ENCODE results near the gene GP9. TPM values are rescaled to one million over a fixed set of nuclear protein-coding genes. Genes with fewer than 3 reads are reported as not detected.
"Not testable (repeated sequence)": the region's sequence is repeated elsewhere in the genome, so short reads cannot be mapped to it uniquely, and the experiment has no call there.

The GP9 gene
- total RNA-seq, 4 donors from 2014 or later, result not detected

GRCh38 chr3:129063091-129063640, 2.6 kb downstream of the GP9 start:
- TF ChIP-seq CTCF (IDR thresholded peaks at IDR 0.05), result no peak
- TF ChIP-seq POLR2AphosphoS5 (IDR thresholded peaks at IDR 0.05), result no peak
- no peak for TF ChIP-seq EP300 (IDR thresholded peaks at IDR 0.05)
- no peak for TF ChIP-seq POLR2A (IDR thresholded peaks at IDR 0.05)
- Histone ChIP-seq H3K9me3 (no peaks in the 10 kb centered on the region), H3K27me3 (no peaks in the 10 kb centered on the region), H3K4me3 (no peak overlapping the region), H3K36me3 (no peaks in the 10 kb centered on the region), H3K4me1 (peaks cover 5% of the 10 kb centered on the region), H3K27ac (no peak overlapping the region)
- peak in 1 of 2 donors; percentile 36 for DNase-seq (ENCODE audit: low spot score in 2 of 2)
- 90% methylated on average over 9 of the region's 10 CpGs for WGBS

- Histone ChIP-seq H3K27ac (no peak overlapping the region), H3K4me3 (no peak overlapping the region), H3K36me3 (no peaks in the 10 kb centered on the region), H3K27me3 (no peaks in the 10 kb centered on the region), H3K9me3 (no peaks in the 10 kb centered on the region), H3K4me1 (peaks cover 10% of the 10 kb centered on the region)
- WGBS, result 77% methylated on average over 9 of the region's 15 CpGs
- TF ChIP-seq CTCF (IDR thresholded peaks at IDR 0.05) (no peak), EP300 (IDR thresholded peaks at IDR 0.05) (no peak), POLR2AphosphoS5 (IDR thresholded peaks at IDR 0.05) (no peak), POLR2A (IDR thresholded peaks at IDR 0.05) (no peak)
- peak in 1 of 2 donors; percentile 53 for DNase-seq (ENCODE audit: low spot score in 2 of 2)
These were observed 3.4 kb downstream of the GP9 start for GRCh38 chr3:129063841-129064482.

GRCh38 chr3:129065016-129065719, 4.6 kb downstream of the GP9 start:
- TF ChIP-seq POLR2A (IDR thresholded peaks at IDR 0.05), result no peak
- no peak for TF ChIP-seq CTCF (IDR thresholded peaks at IDR 0.05)
- no peak for TF ChIP-seq EP300 (IDR thresholded peaks at IDR 0.05)
- TF ChIP-seq POLR2AphosphoS5 (IDR thresholded peaks at IDR 0.05), result no peak
- 93% methylated on average over 14 of the region's 14 CpGs for WGBS
- no peaks in the 10 kb centered on the region for H3K36me3 ChIP-seq
- no peak overlapping the region for H3K27ac ChIP-seq
- DNase-seq (ENCODE audit: low spot score in 2 of 2), result peak in 1 of 2 donors; percentile 24
- H3K27me3 ChIP-seq, result no peaks in the 10 kb centered on the region
- H3K9me3 ChIP-seq, result no peaks in the 10 kb centered on the region
- peaks cover 11% of the 10 kb centered on the region for H3K4me1 ChIP-seq
- no peak overlapping the region for H3K4me3 ChIP-seq

GRCh38 chr3:129065720-129066073, 5.1 kb downstream of the GP9 start:
- H3K36me3 ChIP-seq, result no peaks in the 10 kb centered on the region
- TF ChIP-seq EP300 (IDR thresholded peaks at IDR 0.05), result no peak
- no peak for TF ChIP-seq CTCF (IDR thresholded peaks at IDR 0.05)
- no peak for TF ChIP-seq POLR2AphosphoS5 (IDR thresholded peaks at IDR 0.05)
- TF ChIP-seq POLR2A (IDR thresholded peaks at IDR 0.05), result no peak
- H3K4me1 ChIP-seq, result peaks cover 11% of the 10 kb centered on the region
- no peaks in the 10 kb centered on the region for H3K9me3 ChIP-seq
- no peak overlapping the region for H3K27ac ChIP-seq
- H3K4me3 ChIP-seq, result no peak overlapping the region
- no peak for DNase-seq (ENCODE audit: low spot score in 2 of 2)
- H3K27me3 ChIP-seq, result no peaks in the 10 kb centered on the region
- 70% methylated on average over 4 of the region's 4 CpGs for WGBS

GRCh38 chr3:129067719-129068118, 7.1 kb downstream of the GP9 start:
- H3K27ac ChIP-seq, result not testable (repeated sequence)
- WGBS, result 88% methylated on average over 7 of the region's 7 CpGs

More at GRCh38 chr3:129067719-129068118, 7.1 kb downstream of the GP9 start:
- not testable (repeated sequence) for H3K9me3 ChIP-seq; H3K27me3 ChIP-seq; DNase-seq (ENCODE audit: low spot score in 2 of 2); H3K36me3 ChIP-seq
- Histone ChIP-seq H3K4me1 (peaks cover 11% of the 10 kb centered on the region), H3K4me3 (peak overlapping the region; percentile 42)

All from suprapubic skin (tissue), 4 donors.